ENCODE measurements around the gene HEXD. TPM values are rescaled to one million over a fixed set of nuclear protein-coding genes. Genes with fewer than 3 reads are reported as not detected.

HEXD gene
- total and polyA plus RNA-seq, 2 of the 8 experiments (the other 6 are each of a cell fraction or from before 2014, with no cell fraction given) = 20.6 to 21.8 TPM

- H3K23ac ChIP-seq (ENCODE audit: insufficient read length) = no peak overlapping the region
- H3K4me3 ChIP-seq (ENCODE audit: extremely low read depth in 1 of 4, insufficient read depth in 2 of 4, low read depth in 3 of 4, low read length in 4 of 4) = no peak overlapping the region
- no peaks in the 10 kb centered on the region; a peak in 1 of 4 replicates for H3K79me2 ChIP-seq (ENCODE audit: control insufficient read depth in 1 of 2, insufficient read depth in 2 of 2, low read length in 2 of 2)
- FAIRE-seq = no peak
- H2BK12ac ChIP-seq (ENCODE audit: low read depth, low read length) = no peak overlapping the region
- no peak overlapping the region for H3K14ac ChIP-seq (ENCODE audit: insufficient read length)
- H2BK15ac ChIP-seq (ENCODE audit: low read length) = no peak overlapping the region
- no peak overlapping the region; the same call in 1 of the 2 replicates for H4K8ac ChIP-seq (ENCODE audit: extremely low read depth, insufficient read depth, low read length)
- H3K4me2 ChIP-seq (ENCODE audit: insufficient read depth in 1 of 2, low read depth in 2 of 2, low read length in 2 of 2) = no peak overlapping the region
- H3K9ac ChIP-seq (replicated peaks in 1 of 4; ENCODE audit: extremely low read depth in 1 of 4, low read depth in 3 of 4, low read length in 3 of 4) = no peak overlapping the region
- 93% methylated on average over 31 of the region's 40 CpGs; no CpG with 5 or more reads in 1 of the 2 experiments for WGBS, 2 experiments (ENCODE audit: extremely low coverage in 1 of 2, insufficient coverage in 1 of 2, insufficient read length in 1 of 2, insufficient replicate concordance in 2 of 2, low coverage in 1 of 2, low lambda C conversion rate in 2 of 2, missing lambda C conversion rate in 1 of 2)
- H4K5ac ChIP-seq (ENCODE audit: insufficient read length, low read depth, low read length) = no peak overlapping the region
- H2AK5ac ChIP-seq (ENCODE audit: low read depth, low read length) = no peak overlapping the region
- peaks cover 4 to 17% (median 12%) of the 10 kb centered on the region in 4 experiments; a peak in 4 of 8 replicates for H3K36me3 ChIP-seq (ENCODE audit: control insufficient read depth in 2 of 4, insufficient read depth in 4 of 4, low read length in 3 of 4)
- ChIA-PET CTCF (ENCODE audit: partially characterized antibody) (interaction anchor here (1.7 kb wide), 1 partner anchor 19 kb away, joined by 6 read pairs; no protein-coding TSS in a partner anchor), POLR2A (ENCODE audit: partially characterized antibody) (interaction anchor here (0.9 to 3.9 kb wide), 4 partner anchors 10 to 25 kb away, joined by 3 to 19 read pairs (median 5); no protein-coding TSS in a partner anchor)
- H3K18ac ChIP-seq (ENCODE audit: extremely low read depth, low read length) = no peak overlapping the region
- H4K91ac ChIP-seq (replicated peaks; ENCODE audit: insufficient read length, low read length) = no peak overlapping the region
- H4K20me1 ChIP-seq (replicated peaks in 1 of 2; ENCODE audit: control insufficient read depth in 1 of 2, insufficient read depth in 2 of 2, low read length in 2 of 2) = peaks cover 2 to 31% of the 10 kb centered on the region in 2 experiments
- no peak overlapping the region for H3K27ac ChIP-seq (ENCODE audit: low read depth, low read length)
- H3K9me3 ChIP-seq (ENCODE audit: insufficient read depth in 2 of 2, low read depth in 1 of 2, low read length in 1 of 2) = no peaks in the 10 kb centered on the region
- H2BK5ac ChIP-seq (ENCODE audit: low read depth, low read length) = no peak overlapping the region
- H2BK120ac ChIP-seq (replicated peaks; ENCODE audit: low read depth, low read length) = no peak overlapping the region
- TF ChIP-seq POLR2AphosphoS5 (IDR thresholded peaks at IDR 0.05; ENCODE audit: low read depth, low read length) (0 out of 2 replicates have a peak, but pooled peaks have one; percentile 44), POLR2A (IDR thresholded peaks at IDR 0.05; ENCODE audit: control extremely low read depth in 1 of 2, low read depth in 2 of 2, low read length in 2 of 2) (peak in 1 of 2 experiments; percentile 32; a peak in 1 of 3 replicates), SP1 (IDR thresholded peaks at IDR 0.05; ENCODE audit: low read depth, low read length) (no peak)
- no peaks in the 10 kb centered on the region; the same call in 1 of the 2 replicates for H3K79me1 ChIP-seq (ENCODE audit: low read depth, low read length)
- H3K27me3 ChIP-seq (replicated peaks in 1 of 4; ENCODE audit: control insufficient read depth in 3 of 4, extremely low read depth in 1 of 4, insufficient read depth in 3 of 4, low read length in 3 of 4) = no peaks in the 10 kb centered on the region
- H3K23me2 ChIP-seq (ENCODE audit: low read depth, low read length) = no peaks in the 10 kb centered on the region
- no peak overlapping the region for H2AFZ ChIP-seq (ENCODE audit: low read length)
- H2BK20ac ChIP-seq (ENCODE audit: low read length) = no peak overlapping the region
- no peak overlapping the region for H3K56ac ChIP-seq (replicated peaks; ENCODE audit: insufficient read length, low read depth, low read length)
- no peak overlapping the region for H3K4ac ChIP-seq (replicated peaks; ENCODE audit: insufficient read length, low read depth, low read length)
- H3K4me1 ChIP-seq (replicated peaks in 1 of 4; ENCODE audit: control insufficient read depth in 3 of 4, insufficient read depth in 4 of 4, low read length in 3 of 4) = peaks cover 0 to 18% (median 8%) of the 10 kb centered on the region in 4 experiments; a peak in 6 of 7 replicates
- DNase-seq (ENCODE audit: low read depth in 1 of 2, low spot score in 2 of 2) = no peak
Measured at GRCh38 chr17:82443465-82444283, 25.5 kb downstream of the HEXD start.
